ENCODE results near the gene LARGE2. TPM values are rescaled to one million over a fixed set of nuclear protein-coding genes. Genes with fewer than 3 reads are reported as not detected.

Gene LARGE2
- polyA plus RNA-seq (2013), result 7.3 and 8.4 TPM in 2 replicates

DNA sequence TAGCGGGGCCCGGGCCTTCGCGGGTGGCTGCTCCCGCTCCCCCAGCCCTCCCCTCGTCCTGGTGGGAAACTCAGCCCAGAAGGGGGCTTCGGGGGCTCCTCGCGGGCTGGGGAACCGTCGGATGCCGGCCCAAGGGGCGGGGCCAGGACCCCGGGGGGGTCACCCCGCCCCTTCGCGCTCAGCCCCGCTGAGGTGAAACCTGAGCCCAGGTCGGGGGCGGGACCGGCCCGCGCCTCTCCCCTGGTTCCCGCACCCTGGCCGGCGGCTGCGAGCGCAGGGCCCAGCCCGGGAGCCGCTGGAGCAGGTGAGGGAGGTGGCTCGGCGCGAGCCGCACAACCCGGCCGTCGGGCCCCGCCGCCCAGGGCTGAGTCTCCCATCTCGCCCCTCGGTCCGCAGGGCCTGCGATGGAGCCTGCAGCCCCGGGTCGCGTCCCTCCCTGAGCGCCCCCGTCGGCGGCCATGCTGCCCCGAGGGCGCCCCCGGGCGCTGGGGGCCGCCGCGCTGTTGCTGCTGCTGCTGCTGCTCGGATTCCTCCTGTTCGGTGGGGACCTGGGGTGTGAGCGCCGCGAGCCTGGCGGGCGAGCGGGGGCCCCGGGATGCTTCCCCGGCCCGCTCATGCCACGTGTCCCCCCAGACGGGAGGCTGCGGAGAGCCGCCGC lies at the start of gene LARGE2:
Gene LARGE2 (plus strand): TSS at position 232 of the 658 bp plus-strand sequence. CDS start 227 bp downstream, at position 459.
- no peak within 1 kb of the TSS for H2AFZ ChIP-seq (ENCODE audit: insufficient read depth, low read length, poor library complexity)
- H2BK120ac ChIP-seq (ENCODE audit: insufficient read depth, low read length, poor library complexity), result no peak within 1 kb of the TSS
- no peak within 1 kb of the TSS for H3K4ac ChIP-seq (ENCODE audit: low read depth, low read length)
- H3K27ac ChIP-seq (ENCODE audit: low read depth, low read length), result no peak within 1 kb of the TSS
- H3K9ac ChIP-seq (ENCODE audit: low read length), result no peak within 1 kb of the TSS
- H2BK12ac ChIP-seq (ENCODE audit: low read length), result no peak within 1 kb of the TSS
- no peak within 1 kb of the TSS for H3K14ac ChIP-seq (ENCODE audit: low read length)
- H3K4me2 ChIP-seq (ENCODE audit: low read length), result peak within 1 kb of the TSS; percentile 65
- no peak within 1 kb of the TSS for H3K23ac ChIP-seq (ENCODE audit: low read length)
- H4K91ac ChIP-seq (ENCODE audit: low read depth, low read length), result no peak within 1 kb of the TSS
- DNase-seq, result peak in 1 of 2 donors; percentile 33
- no peak within 1 kb of the TSS for H2BK5ac ChIP-seq (ENCODE audit: low read depth, low read length, poor library complexity)
- no peak within 1 kb of the TSS for H4K12ac ChIP-seq (ENCODE audit: low read depth, low read length)
- H3K79me1 ChIP-seq (ENCODE audit: low read length), result peaks cover 9% of the 10 kb centered on the region
- H4K8ac ChIP-seq (ENCODE audit: low read depth, low read length), result no peak within 1 kb of the TSS
- H3K4me1 ChIP-seq (ENCODE audit: control insufficient read depth in 1 of 2, insufficient read depth in 2 of 2, low read length in 2 of 2), result peaks cover 13 to 27% of the 10 kb centered on the region in 2 experiments
- no peaks in the 10 kb centered on the region for H3K36me3 ChIP-seq (ENCODE audit: control insufficient read depth in 1 of 2, insufficient read depth in 2 of 2, low read length in 2 of 2)
- peak within 1 kb of the TSS; percentile 21 for H3K4me3 ChIP-seq (ENCODE audit: low read depth, low read length)
- WGBS (ENCODE audit: extremely low coverage, insufficient coverage, insufficient read length), result no CpG with 5 or more reads among the region's 73 CpGs
- H3K9me3 ChIP-seq (ENCODE audit: insufficient read depth, low read depth, low read length), result peaks cover 4% of the 10 kb centered on the region
- no peak within 1 kb of the TSS for H3K18ac ChIP-seq (ENCODE audit: low read length)
- H3K79me2 ChIP-seq (ENCODE audit: control insufficient read depth, insufficient read depth, low read length, poor library complexity), result no peaks in the 10 kb centered on the region
- no peak within 1 kb of the TSS for H2AK5ac ChIP-seq (ENCODE audit: low read length)
- H3K27me3 ChIP-seq (ENCODE audit: insufficient read depth, low read length), result peaks cover 21% of the 10 kb centered on the region

DNA sequence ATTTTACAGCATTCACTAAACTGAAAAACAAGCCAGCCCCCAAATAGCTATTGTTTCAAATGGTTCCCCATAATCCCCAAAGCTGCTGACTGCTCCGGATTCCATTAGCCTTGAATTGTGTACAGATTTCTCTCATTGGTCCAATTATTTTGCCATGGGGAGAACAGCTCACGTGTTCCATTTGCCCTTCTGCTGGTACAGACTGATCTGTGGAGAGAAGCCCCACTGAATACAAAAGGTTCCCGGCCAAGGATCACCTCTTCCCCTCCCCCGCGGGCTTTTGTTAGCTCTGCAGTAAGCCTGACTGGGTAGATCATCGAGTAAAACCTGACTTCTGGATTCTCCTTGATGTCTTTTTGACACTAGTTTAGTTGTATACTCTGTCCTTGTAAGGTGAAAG lies 46.1 kb upstream of the LARGE2 start:
- no peaks in the 10 kb centered on the region for H3K9me3 ChIP-seq (ENCODE audit: insufficient read depth, low read depth, low read length)
- DNase-seq, result no peak
- H3K23ac ChIP-seq (ENCODE audit: low read length), result no peak overlapping the region
- no peaks in the 10 kb centered on the region for H3K27me3 ChIP-seq (ENCODE audit: insufficient read depth, low read length)
- no peak overlapping the region for H4K8ac ChIP-seq (ENCODE audit: low read depth, low read length)
- no peaks in the 10 kb centered on the region for H3K79me1 ChIP-seq (ENCODE audit: low read length)
- H3K4me2 ChIP-seq (ENCODE audit: low read length), result no peak overlapping the region
- no peak overlapping the region for H3K4ac ChIP-seq (ENCODE audit: low read depth, low read length)
- H2BK12ac ChIP-seq (ENCODE audit: low read length), result no peak overlapping the region
- no peak overlapping the region for H3K27ac ChIP-seq (ENCODE audit: low read depth, low read length)
- no peak overlapping the region for H2BK5ac ChIP-seq (ENCODE audit: low read depth, low read length, poor library complexity)
- H3K14ac ChIP-seq (ENCODE audit: low read length), result no peak overlapping the region
- no peak overlapping the region for H3K4me3 ChIP-seq (ENCODE audit: low read depth, low read length)
- peaks cover 17 to 31% of the 10 kb centered on the region in 2 experiments for H3K36me3 ChIP-seq (ENCODE audit: control insufficient read depth in 1 of 2, insufficient read depth in 2 of 2, low read length in 2 of 2)
- WGBS (ENCODE audit: extremely low coverage, insufficient coverage, insufficient read length), result no CpG with 5 or more reads among the region's 6 CpGs
- H3K4me1 ChIP-seq (ENCODE audit: control insufficient read depth in 1 of 2, insufficient read depth in 2 of 2, low read length in 2 of 2), result no peaks in the 10 kb centered on the region
- H2AFZ ChIP-seq (ENCODE audit: insufficient read depth, low read length, poor library complexity), result no peak overlapping the region
- no peak overlapping the region for H4K91ac ChIP-seq (ENCODE audit: low read depth, low read length)
- H2BK120ac ChIP-seq (ENCODE audit: insufficient read depth, low read length, poor library complexity), result no peak overlapping the region
- no peak overlapping the region for H2AK5ac ChIP-seq (ENCODE audit: low read length)
- H3K9ac ChIP-seq (ENCODE audit: low read length), result no peak overlapping the region
- H4K12ac ChIP-seq (ENCODE audit: low read depth, low read length), result no peak overlapping the region
- no peak overlapping the region for H3K18ac ChIP-seq (ENCODE audit: low read length)
- no peaks in the 10 kb centered on the region for H3K79me2 ChIP-seq (ENCODE audit: control insufficient read depth, insufficient read depth, low read length, poor library complexity)

DNA sequence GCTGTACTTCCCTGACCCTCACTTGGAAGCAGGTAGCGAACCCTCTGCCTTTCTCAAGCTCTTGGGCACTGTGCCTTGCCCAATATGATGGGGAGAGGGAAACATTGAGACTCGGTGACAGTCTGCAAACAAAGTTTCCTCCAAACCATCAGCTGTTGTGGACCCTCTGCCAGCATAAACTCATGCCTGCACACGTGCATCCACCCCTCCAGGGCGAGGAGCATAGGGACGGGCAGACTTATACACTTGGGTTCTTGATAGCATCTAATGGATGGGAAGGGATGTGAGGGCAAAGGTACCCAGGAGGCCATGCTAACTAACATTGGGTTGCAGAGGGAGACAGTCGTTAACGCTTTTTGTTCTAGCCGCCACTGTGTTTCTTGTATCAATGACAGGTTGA lies 45.2 kb upstream of the LARGE2 start:
- no peak overlapping the region for H2BK12ac ChIP-seq (ENCODE audit: low read length)
- H3K4ac ChIP-seq (ENCODE audit: low read depth, low read length), result no peak overlapping the region
- H2AFZ ChIP-seq (ENCODE audit: insufficient read depth, low read length, poor library complexity), result no peak overlapping the region
- no peaks in the 10 kb centered on the region for H3K79me1 ChIP-seq (ENCODE audit: low read length)
- H3K18ac ChIP-seq (ENCODE audit: low read length), result no peak overlapping the region
- no peaks in the 10 kb centered on the region for H3K79me2 ChIP-seq (ENCODE audit: control insufficient read depth, insufficient read depth, low read length, poor library complexity)
- H2BK120ac ChIP-seq (ENCODE audit: insufficient read depth, low read length, poor library complexity), result no peak overlapping the region
- no peak for DNase-seq
- no CpG with 5 or more reads among the region's 8 CpGs for WGBS (ENCODE audit: extremely low coverage, insufficient coverage, insufficient read length)
- no peak overlapping the region for H2AK5ac ChIP-seq (ENCODE audit: low read length)
- H3K27me3 ChIP-seq (ENCODE audit: insufficient read depth, low read length), result no peaks in the 10 kb centered on the region
- no peak overlapping the region for H4K91ac ChIP-seq (ENCODE audit: low read depth, low read length)
- no peak overlapping the region for H4K12ac ChIP-seq (ENCODE audit: low read depth, low read length)
- H3K23ac ChIP-seq (ENCODE audit: low read length), result no peak overlapping the region
- H3K4me1 ChIP-seq (ENCODE audit: control insufficient read depth in 1 of 2, insufficient read depth in 2 of 2, low read length in 2 of 2), result no peaks in the 10 kb centered on the region
- H3K9ac ChIP-seq (ENCODE audit: low read length), result no peak overlapping the region
- no peak overlapping the region for H3K14ac ChIP-seq (ENCODE audit: low read length)
- H2BK5ac ChIP-seq (ENCODE audit: low read depth, low read length, poor library complexity), result no peak overlapping the region
- H3K27ac ChIP-seq (ENCODE audit: low read depth, low read length), result no peak overlapping the region
- no peak overlapping the region for H3K4me3 ChIP-seq (ENCODE audit: low read depth, low read length)
- H3K36me3 ChIP-seq (ENCODE audit: control insufficient read depth in 1 of 2, insufficient read depth in 2 of 2, low read length in 2 of 2), result peaks cover 9 to 29% of the 10 kb centered on the region in 2 experiments
- no peak overlapping the region for H3K4me2 ChIP-seq (ENCODE audit: low read length)
- H4K8ac ChIP-seq (ENCODE audit: low read depth, low read length), result no peak overlapping the region
- H3K9me3 ChIP-seq (ENCODE audit: insufficient read depth, low read depth, low read length), result no peaks in the 10 kb centered on the region

DNA sequence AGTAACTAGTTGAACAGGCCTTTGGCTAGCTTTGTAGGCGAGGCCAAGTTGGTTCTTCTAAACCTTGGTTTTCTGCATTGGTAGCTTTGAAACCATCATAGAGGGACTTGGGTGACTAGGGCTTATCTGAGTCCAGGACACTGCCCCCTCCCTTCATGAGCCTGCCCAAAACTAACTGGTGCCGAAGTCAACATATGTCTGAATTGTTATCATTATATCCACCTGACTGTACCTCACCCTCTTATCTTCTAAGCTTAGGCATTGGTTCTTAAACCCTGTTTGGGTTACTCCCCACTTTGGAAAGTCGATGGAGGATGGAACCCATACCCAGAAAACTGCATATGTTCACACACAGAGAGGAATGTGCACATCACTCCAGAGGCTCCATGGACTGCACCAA lies 44.6 kb upstream of the LARGE2 start:
- no CpG with 5 or more reads among the region's 3 CpGs for WGBS (ENCODE audit: extremely low coverage, insufficient coverage, insufficient read length)
- H2AK5ac ChIP-seq (ENCODE audit: low read length), result no peak overlapping the region
- H3K4me3 ChIP-seq (ENCODE audit: low read depth, low read length), result no peak overlapping the region
- H3K23ac ChIP-seq (ENCODE audit: low read length), result no peak overlapping the region
- no peak overlapping the region for H4K91ac ChIP-seq (ENCODE audit: low read depth, low read length)
- H3K79me1 ChIP-seq (ENCODE audit: low read length), result no peaks in the 10 kb centered on the region
- H3K18ac ChIP-seq (ENCODE audit: low read length), result no peak overlapping the region
- H3K4me2 ChIP-seq (ENCODE audit: low read length), result no peak overlapping the region
- no peak overlapping the region for H2BK12ac ChIP-seq (ENCODE audit: low read length)
- H2BK120ac ChIP-seq (ENCODE audit: insufficient read depth, low read length, poor library complexity), result no peak overlapping the region
- peaks cover 7 to 26% of the 10 kb centered on the region in 2 experiments for H3K36me3 ChIP-seq (ENCODE audit: control insufficient read depth in 1 of 2, insufficient read depth in 2 of 2, low read length in 2 of 2)
- H3K27ac ChIP-seq (ENCODE audit: low read depth, low read length), result no peak overlapping the region
- H2AFZ ChIP-seq (ENCODE audit: insufficient read depth, low read length, poor library complexity), result no peak overlapping the region
- H3K4me1 ChIP-seq (ENCODE audit: control insufficient read depth in 1 of 2, insufficient read depth in 2 of 2, low read length in 2 of 2), result no peaks in the 10 kb centered on the region
- H3K14ac ChIP-seq (ENCODE audit: low read length), result no peak overlapping the region
- H3K79me2 ChIP-seq (ENCODE audit: control insufficient read depth, insufficient read depth, low read length, poor library complexity), result no peaks in the 10 kb centered on the region
- no peaks in the 10 kb centered on the region for H3K9me3 ChIP-seq (ENCODE audit: insufficient read depth, low read depth, low read length)
- no peak overlapping the region for H2BK5ac ChIP-seq (ENCODE audit: low read depth, low read length, poor library complexity)
- no peak for DNase-seq
- no peaks in the 10 kb centered on the region for H3K27me3 ChIP-seq (ENCODE audit: insufficient read depth, low read length)
- H4K8ac ChIP-seq (ENCODE audit: low read depth, low read length), result no peak overlapping the region
- H3K9ac ChIP-seq (ENCODE audit: low read length), result no peak overlapping the region
- H3K4ac ChIP-seq (ENCODE audit: low read depth, low read length), result no peak overlapping the region
- H4K12ac ChIP-seq (ENCODE audit: low read depth, low read length), result no peak overlapping the region
